Right renal pelvis (tissue), 4 donors: Measurements from ENCODE around the gene PRKD2. TPM values are rescaled to one million over a fixed set of nuclear protein-coding genes. Genes with fewer than 3 reads are reported as not detected.
"Not testable (repeated sequence)": the region's sequence is repeated elsewhere in the genome, so short reads cannot be mapped to it uniquely, and the experiment has no call there.

Source experiments
- DNase-seq, 4 donors: peaks; one replicate each; pipeline ENCODE4 v3.0.0-alpha.2; 2013; ENCODE audit warnings: low read depth in 4 of 4, low spot score in 3 of 4, missing footprints in 1 of 4
- polyA plus RNA-seq, 4 donors: library from polyadenylated mRNA; unstranded; fragments of 120-200 nt; gene quantifications; one replicate each; pipeline ENCODE4 v1.2.1, GENCODE V29; 2013; ENCODE audit not compliant: insufficient read length in 4 of 4

PRKD2 gene
- polyA plus RNA-seq, 4 donors = 28.6 to 41.1 (median 39.6) TPM

DNA sequence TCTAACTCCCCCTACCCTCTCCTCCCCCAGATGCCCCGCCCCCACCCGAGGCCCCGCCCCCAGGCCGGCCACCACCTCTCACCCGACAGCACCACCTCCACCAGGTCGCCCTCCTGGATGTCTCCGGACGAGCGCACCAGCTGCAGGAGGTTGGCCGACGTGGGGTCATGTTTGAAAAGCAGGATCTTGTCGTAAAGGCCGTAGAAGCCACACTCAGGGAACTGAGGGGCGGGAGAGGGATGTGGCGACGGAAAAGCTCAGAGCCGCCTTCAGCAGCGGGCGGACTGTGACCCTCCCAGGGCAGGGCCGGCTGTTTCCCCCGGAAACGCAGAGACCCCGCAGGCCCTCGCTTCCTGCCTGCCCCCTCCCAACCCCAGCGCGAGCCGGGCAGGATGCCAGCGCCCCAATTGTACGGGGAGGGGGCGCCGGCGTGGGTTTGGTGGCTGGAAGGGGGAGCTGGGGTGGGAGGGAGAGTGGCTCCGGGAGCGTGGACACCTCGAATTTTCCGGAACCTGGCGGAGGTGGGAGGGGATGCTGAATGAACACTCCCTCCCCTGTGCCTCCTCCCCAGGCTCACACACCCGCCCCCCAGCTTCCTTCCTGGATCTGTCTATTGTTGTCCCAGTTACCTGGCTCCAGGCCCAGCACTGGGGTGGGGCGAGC is 3.0 kb downstream of the PRKD2 start:
- peak in 3 of 4 donors; percentile 68 to 82 (median 74) for DNase-seq

DNA sequence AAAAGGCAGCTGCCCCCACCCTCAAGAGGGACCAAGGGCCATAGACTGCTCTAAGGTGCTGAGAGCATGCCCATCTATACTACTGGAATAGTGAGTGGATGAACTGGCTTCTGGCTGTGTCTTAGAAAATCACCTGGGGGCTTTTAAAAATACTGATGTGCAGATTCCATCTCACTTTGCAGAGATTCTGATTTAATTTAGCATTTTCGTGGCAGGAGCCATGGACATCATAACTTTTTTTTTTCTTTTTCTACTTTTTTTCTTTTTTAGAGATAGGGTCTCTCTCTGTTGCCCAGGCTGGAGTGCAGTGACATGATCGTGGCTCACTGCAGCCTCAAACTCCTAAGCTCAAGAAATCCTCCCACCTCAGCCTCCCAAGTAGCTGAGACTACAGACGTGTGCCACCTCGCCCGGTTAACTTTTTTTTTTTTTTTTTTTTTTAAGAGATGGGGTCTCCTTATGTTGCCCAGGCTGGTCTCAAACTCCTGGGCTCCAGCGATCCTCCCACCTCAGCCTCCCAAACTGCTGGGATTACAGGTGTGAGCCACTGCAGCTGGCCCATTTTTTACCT is 4.1 kb downstream of the PRKD2 start:
- DNase-seq = not testable (repeated sequence)

DNA sequence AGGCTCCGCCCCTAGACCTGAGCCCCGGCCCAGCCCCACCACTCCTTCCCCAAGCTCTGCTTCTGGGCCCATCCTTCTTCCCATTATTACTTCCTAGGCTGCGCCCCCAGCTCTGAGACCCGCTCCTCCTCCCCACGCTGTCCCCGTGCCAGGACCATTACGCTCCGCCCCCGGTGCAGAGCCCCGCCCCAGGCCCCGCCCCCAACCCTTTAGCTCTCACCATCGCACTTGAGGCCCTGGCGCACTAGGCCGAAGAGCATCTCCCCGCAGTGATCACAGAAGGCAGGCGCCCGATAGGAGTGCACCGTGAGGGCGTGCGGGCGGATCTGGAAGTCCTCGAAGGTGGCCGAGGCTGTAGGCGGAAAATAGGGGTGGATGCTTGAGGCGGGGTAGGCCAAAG is 6.2 kb downstream of the PRKD2 start:
- DNase-seq = no peak

DNA sequence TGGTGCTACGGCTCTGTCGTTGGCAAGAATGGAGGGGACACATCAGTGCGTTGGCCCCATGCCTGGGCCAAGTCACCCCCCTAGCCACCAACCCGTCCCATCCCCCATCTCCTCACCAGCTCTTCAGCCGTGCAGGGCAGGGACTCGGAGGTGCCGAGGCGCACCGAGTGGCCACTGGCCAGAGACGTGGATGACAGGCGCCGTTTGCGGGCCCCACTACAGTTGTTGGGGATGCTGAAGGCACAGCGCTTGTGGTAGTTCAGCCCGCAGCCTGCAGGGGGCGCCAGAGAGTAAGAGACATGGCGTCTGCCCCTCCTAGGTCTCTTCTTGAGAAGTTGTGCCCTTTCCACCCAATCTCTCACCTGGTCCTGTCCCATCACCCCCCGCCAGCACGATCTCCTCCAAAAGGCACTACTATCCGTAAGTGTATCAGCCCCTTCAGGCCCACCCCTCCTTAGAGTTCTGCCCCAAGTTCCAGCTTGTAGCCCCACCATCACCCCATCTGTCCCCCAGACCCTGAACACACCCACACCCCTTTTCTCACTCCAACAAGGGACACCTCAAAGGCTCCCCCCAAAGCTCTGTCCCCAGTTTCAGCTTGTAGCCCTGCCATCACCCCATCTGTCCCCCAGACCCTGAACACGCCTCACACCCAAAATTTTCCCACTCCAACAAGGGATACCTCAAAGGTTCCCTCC is 12.4 kb downstream of the PRKD2 start:
- DNase-seq = no peak

DNA sequence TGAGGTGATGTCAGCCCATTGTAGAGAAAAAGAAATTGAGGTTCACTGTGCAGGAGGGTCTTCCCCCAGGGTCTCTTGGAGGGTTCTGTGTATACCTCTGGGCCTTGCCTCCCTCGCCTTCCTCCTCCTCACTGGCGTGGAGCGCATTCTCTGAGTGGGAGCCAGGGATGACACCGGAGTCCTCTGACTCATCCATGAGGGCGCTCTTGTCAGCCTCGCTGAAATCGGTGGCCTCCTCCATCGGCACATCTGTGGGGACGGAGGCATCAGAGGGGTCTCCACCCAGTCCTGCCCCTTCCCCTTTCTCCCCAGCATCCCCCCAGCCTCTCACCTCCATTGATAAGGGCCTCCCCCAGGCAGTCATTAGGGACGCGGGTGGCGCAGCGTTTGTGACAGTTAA is 16.2 kb downstream of the PRKD2 start:
- no peak for DNase-seq

DNA sequence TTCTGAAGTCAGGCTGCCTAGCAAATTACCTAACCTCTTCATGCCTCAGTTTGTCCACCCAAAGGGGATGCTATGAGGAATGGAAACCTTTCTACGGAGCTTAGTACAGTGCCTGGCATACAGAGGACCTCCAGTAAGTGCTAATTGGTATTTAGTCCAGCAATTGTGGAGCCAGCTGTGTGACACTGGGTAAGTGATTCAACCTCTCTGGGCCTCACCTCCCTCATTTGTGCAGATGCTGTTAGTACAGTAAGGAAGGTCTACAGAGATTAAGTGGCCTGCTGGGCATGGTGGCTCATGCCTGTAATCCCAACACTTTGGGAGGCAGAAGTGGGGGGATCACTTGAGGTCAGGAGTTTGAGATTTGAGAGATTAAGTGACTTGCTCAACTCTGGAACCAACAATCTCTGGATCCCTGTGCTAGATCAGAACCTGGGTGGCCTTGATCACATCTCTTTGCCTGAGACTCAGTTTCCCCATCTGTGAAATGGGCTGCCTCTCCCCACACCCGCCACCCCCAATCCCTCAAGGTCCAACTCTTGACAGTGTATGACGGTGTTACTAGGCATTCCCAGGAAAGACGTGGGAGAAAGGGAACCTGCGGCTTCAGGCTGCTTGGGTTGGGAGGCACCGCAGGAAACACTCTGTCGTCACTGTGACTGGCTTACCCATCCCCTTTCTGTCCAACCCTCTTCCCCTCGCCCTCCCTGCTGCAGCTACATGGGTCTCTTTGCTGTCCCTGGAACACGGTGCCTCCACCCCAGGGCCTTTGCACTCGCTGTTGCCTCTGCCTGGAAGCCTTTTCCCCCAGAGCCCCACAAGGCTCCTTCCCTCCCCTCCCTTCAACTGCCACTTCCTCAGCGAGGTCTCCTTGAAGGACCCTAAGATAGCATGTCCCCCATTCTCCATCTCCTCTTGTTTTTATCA is 18.3 kb downstream of the PRKD2 start:
- DNase-seq = no peak

DNA sequence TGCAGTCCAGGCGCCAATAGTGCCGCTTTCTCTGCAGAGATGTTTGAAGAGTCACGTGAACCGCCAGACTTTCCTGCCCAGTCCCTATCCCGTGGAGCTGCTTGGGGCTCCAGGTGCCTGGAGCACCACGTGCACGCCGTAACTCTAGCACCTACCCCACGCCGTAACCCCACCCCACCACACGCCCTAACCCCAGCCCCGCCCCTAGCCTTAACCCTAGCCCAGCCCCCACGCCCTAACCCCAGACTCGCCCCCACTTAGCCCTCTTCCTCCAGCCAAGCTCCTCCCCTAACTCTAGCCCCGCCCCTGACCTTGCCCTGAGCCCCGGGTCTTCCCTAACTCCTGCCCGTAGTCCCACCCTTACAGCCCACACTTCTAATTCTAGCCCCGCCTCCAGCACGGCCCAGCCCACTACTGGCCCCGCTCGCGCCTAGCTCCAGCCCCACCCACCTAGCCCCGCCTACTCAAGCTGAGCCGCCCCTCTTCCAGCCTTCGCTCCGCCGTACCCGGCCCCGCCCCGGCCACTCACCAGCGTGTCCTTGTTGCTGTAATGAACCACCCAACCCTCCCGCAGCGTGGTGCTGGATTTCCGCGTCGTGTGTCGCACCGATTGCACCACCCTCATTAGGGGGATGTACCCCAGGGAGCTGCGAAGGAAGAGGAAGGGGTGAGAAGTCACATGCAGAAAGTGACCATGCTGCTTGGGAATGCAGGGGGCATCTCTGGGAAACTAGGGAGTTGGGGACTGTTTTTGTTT is 19.5 kb downstream of the PRKD2 start:
- peak in 3 of 4 donors; percentile 66 to 72 (median 70) for DNase-seq

DNA sequence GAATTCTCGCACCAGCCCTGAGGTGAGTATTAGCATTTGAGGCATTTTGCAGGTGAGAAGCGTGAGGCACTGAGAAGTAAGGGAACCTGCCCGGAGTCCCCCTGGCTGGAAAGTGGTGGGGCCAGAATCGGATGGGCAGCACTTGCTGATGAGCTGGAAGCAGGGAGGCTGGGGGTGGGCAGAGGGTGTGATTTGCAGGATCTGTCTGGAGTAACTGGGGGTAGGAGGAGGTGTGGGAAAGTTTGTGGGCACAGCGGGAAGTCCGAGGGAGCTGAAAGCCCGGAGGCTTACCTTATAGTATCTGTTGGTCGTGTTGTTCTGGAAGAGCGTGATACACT is 20.1 kb downstream of the PRKD2 start:
- DNase-seq = no peak

DNA sequence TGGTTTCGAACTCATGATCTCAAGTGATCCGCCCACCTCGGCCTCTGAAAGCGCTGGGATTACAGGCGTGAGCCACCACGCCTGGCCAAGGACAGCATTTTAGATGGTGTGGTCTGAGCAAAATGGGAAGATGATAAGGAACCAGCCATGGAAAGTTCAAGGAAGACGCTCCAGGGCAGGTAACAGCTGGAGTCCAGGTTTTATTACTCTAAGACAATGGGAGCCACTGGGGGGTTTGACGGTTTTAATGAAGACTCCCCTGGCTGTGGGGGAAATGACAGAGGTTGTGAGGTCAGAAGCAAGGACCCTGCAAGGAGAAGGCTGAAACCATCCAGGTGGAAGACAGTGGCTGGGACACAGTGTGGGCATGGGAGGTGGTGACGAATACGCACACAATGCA is 20.9 kb downstream of the PRKD2 start:
- no peak for DNase-seq

DNA sequence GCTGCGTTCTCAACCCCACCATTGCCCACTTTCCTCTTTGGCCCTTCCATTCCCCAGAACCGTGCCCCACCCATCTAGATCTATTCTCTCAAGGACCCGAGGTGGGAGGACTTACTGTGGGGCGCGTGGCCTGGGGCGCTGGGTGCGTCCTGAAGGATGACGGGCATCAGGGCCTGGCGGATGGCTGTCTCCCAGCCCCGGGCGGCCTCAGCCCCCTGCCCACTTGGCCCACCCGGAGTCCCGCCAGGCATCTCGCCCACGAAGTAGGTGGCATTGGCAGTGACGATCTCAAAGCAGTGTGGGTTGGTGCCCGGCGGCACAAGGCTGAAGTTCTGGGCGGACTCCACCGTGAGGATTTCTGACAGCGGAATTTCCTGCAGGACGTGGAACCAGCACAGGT is 23.2 kb downstream of the PRKD2 start:
- no peak for DNase-seq

DNA sequence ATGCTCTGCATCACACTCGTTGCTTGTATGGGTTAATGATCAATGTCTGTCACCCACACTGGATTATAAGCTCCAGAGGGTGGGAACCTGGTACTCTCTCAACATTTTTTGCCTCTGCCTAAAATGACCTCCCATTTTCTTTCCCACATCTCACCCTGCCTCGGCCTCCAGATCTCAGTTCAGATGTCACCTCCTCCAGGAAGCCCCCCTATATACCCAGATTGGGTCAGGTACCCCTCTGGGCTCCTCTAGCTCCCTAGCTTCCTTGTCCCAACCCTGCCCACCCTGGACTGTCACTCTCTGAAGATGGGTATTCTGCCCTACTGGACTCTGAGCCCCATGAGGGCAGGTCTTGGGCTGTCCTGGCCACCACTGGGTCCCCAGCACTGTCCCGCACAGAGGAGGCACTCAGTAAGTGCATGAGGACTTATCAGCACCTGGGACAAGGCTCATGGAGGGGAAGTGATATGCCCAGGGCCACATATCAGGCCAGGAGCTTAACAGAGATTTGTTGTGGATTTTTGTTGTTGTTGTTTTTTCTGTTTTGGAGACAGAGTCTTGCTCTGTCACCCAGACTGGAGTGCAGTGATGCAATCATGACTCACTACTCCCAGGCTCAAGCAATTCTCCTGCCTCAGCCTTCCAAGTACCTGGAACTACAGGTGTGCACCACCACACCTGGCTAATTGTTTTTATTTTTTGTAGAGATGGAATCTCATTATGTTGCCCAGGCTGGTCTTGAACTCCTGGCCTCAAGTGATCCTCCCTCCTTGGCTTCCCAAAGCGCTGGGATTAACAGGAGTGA is 23.8 kb downstream of the PRKD2 start:
- DNase-seq = no peak

DNA sequence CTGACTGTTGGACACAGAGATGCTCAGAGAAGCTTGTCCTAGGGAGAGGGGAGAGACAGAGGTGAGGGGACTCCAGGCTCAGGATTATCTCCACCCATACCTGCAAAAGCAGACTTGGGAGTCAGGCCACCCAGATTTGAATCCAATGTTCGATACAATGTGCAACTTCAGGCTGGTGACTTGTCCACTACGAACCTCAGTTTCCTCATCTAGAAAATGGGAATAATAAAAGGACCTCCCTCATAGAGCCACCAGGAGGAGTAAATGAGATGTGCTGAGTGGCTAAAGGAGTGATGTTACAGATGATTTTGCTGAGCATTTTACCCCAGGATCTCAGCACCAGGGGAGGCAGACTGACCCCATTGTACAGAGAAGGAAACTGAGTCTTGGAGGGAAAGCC is 25.0 kb downstream of the PRKD2 start:
- DNase-seq = no peak

DNA sequence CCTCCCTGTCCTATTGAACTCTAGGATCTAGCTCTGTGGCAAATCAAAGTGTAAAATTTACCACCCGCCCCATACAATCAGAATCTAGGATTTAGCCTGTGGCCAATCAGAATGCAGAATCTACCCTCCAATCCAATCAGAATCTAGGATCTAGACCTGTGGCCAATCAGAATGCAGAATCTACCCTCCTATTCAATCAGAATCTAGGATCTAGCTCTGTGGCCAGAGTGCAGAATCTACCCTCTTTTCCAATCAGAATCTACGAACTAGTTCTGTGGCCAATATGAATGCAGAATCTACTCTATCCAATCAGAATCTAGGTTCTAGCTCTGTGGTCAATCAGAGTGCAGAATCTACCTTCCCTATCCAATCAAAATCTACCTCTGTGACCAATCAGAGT is 25.8 kb downstream of the PRKD2 start:
- no peak for DNase-seq

DNA sequence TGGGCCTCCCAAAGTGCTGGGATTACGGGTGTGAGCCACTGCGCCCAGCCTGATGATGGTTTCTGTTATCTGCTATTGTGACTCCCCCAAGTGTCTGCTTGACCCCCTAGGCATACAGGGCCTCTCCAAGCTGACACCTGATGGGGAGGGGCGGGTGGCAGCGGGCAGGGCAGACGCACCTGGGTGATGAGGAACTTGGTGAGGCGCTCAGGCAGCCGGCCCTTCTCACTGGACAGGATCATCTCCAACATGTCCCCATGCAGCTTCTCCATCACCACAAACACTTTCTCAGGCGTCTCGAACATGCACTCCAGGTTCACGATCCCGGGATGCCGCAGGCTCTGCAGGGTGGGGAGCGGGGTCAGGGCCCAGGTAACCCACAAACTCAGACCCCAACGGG is 27.6 kb downstream of the PRKD2 start:
- DNase-seq = no peak

DNA sequence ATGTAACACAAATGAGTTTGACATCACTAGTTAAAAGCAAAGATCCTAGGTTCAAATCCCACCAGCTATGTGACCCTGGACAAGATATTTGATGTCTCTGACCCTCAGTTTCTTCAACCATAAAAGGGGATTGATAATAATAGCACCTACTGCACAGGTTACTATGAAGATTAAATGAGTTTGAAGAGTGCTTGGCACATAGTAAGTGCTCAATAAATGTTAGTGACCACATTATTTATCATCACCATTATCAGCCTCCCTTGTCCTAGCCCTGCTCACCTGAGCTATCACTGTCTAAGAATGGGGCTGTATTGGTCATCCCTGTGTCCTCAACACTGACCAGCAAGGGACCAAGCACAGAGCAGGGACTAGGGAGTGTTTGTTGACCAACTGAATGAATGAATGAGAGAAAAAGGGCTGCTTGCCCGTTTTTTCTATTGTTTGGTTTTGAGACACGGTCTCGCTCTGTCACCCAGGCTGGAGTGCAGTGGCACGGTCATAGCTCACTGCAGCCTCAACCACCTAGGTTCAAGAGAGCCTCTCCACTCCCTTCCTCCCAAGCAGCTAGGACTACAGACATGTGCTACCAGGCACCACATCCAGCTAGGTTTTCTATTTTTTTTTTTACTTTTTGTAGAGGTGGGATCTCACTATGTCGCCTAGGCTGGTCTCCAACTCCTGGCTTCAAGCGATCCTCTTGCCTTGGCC is 29.3 kb downstream of the PRKD2 start:
- DNase-seq = no peak

DNA sequence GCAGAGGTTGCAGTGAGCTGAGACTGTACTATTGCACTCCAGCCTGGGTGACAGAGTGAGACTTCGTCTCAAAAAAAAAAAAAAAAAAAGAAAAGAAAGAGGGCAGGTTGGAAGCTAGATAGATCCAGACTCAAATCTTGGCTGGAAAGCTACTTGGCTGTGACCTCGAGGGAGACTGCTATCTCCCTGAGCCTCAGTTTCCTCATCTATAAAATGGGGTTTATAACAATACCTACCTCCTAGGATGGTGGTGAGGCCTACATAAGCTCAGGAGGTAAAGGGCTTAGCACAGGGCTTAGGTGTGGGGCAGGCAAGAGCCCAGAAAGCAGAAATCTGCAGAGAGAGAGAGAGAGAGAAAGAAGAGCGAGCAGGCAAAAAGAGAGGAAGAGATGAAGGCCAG is 31.7 kb downstream of the PRKD2 start:
- no peak for DNase-seq

DNA sequence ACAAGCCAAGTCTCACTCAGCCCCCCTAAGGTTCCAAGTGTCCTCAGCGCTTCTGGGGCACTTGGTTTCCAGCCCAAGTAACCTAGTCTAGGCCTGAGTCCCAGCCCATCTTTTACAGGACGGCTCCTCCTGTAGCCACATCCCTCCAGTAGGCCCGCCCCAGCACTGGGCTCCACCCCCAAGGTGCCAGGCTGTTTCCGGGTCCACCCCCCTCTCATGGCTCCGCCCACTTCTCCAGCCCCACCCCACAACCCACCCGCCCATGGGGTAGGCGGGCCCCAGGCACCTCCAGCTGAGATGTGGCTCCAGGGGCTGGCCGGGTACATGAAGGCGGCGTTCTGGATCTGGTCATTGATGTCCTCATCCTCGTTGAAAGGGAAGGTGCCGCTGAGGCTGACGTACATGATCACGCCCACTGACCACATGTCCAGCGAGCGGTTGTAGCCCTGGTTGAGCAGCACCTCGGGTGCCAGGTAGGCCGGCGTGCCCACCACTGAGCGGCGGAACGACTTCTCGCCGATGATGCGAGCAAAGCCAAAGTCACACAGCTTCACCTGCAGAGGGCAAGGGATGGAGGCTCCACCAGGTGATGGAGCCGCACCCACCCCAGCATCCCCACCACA is 38.7 kb downstream of the PRKD2 start:
- no peak for DNase-seq

DNA sequence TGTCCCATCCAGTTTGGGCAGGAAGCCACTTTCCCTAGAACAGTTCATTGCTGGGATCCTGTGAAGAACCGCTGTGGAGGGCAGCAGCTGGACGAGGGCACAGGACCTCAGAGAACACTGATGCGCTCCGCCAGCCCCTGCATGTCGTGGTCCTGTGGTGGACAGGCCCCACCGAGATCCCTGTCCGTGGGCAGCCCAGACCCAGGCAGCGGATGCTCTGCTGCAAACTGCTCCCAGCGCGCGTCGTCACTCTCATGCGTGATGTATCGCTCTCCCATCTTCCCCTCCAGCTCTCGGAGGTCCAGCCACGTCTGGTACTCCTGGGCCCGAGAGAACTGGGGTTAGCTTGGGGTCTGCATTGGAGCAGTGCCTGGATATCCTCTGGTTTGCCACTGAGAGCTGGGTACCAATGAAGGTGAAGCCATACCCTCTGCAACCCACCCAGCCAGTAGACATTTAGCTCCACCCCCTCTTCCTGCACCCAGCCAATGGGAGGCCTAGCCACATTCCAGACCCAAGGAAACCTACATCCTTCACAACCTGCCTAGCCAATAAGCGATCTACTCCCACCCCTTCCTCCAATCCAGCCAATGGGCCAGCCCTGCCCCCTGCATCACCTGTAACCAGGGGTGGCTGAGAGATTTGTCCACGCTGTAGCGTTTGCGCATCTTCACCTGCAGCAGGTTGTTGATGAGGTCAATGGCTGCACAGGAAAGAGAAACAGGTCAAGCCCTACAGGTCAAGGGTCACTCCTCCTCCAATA is 42.3 kb downstream of the PRKD2 start:
- no peak for DNase-seq
